Measurements from ENCODE around the gene KCNAB1.

The KCNAB1 gene

GRCh38 chr3:156140001-156140595 lies 19.7 kb downstream of the KCNAB1 start:
- no peak for DNase-seq (ENCODE audit: low spot score)

GRCh38 chr3:156142702-156143101 lies 22.3 kb downstream of the KCNAB1 start:
- DNase-seq (ENCODE audit: low spot score) = no peak

- no peak for DNase-seq (ENCODE audit: low spot score)
These were observed 22.8 kb downstream of the KCNAB1 start for GRCh38 chr3:156143136-156143535.

- DNase-seq (ENCODE audit: low spot score) = no peak
These were observed 23.7 kb downstream of the KCNAB1 start for GRCh38 chr3:156144060-156144459.

GRCh38 chr3:156145866-156146265 lies 25.5 kb downstream of the KCNAB1 start:
- no peak for DNase-seq (ENCODE audit: low spot score)

GRCh38 chr3:156148345-156148945 lies 28.1 kb downstream of the KCNAB1 start:
- DNase-seq (ENCODE audit: low spot score) = no peak

GRCh38 chr3:156148946-156149381 lies 28.6 kb downstream of the KCNAB1 start:
- DNase-seq (ENCODE audit: low spot score) = no peak

GRCh38 chr3:156149876-156150275 lies 29.5 kb downstream of the KCNAB1 start:
- DNase-seq (ENCODE audit: low spot score) = no peak

- peak; percentile 56 for DNase-seq (ENCODE audit: low spot score)
These were observed 30.2 kb downstream of the KCNAB1 start for GRCh38 chr3:156150434-156151066.

GRCh38 chr3:156151824-156152428 lies 31.5 kb downstream of the KCNAB1 start:
- DNase-seq (ENCODE audit: low spot score) = peak; percentile 74

GRCh38 chr3:156158656-156159295 lies 38.4 kb downstream of the KCNAB1 start:
- DNase-seq (ENCODE audit: low spot score) = no peak

- DNase-seq (ENCODE audit: low spot score) = no peak
These were observed 40.3 kb downstream of the KCNAB1 start for GRCh38 chr3:156160647-156161046.

- no peak for DNase-seq (ENCODE audit: low spot score)
These were observed 40.8 kb downstream of the KCNAB1 start for GRCh38 chr3:156161172-156161571.

- DNase-seq (ENCODE audit: low spot score) = no peak
These were observed 43.5 kb downstream of the KCNAB1 start for GRCh38 chr3:156163848-156164247.

GRCh38 chr3:156166808-156167207 lies 46.4 kb downstream of the KCNAB1 start:
- no peak for DNase-seq (ENCODE audit: low spot score)

GRCh38 chr3:156170571-156170970 lies 50.2 kb downstream of the KCNAB1 start:
- DNase-seq (ENCODE audit: low spot score) = no peak

- no peak for DNase-seq (ENCODE audit: low spot score)
These were observed 51.2 kb downstream of the KCNAB1 start for GRCh38 chr3:156171281-156172267.

GRCh38 chr3:156172536-156172935 lies 52.2 kb downstream of the KCNAB1 start:
- no peak for DNase-seq (ENCODE audit: low spot score)

- DNase-seq (ENCODE audit: low spot score) = peak; percentile 30
These were observed 54.0 kb downstream of the KCNAB1 start for GRCh38 chr3:156174229-156174847.

- no peak for DNase-seq (ENCODE audit: low spot score)
These were observed 55.2 kb downstream of the KCNAB1 start for GRCh38 chr3:156175570-156175969.

- no peak for DNase-seq (ENCODE audit: low spot score)
These were observed 55.7 kb downstream of the KCNAB1 start for GRCh38 chr3:156176048-156176447.
